Measurements from ENCODE around the gene ODF2L.
"Not testable (repeated sequence)": the region's sequence is repeated elsewhere in the genome, so short reads cannot be mapped to it uniquely, and the experiment has no call there.

The ODF2L gene

DNA sequence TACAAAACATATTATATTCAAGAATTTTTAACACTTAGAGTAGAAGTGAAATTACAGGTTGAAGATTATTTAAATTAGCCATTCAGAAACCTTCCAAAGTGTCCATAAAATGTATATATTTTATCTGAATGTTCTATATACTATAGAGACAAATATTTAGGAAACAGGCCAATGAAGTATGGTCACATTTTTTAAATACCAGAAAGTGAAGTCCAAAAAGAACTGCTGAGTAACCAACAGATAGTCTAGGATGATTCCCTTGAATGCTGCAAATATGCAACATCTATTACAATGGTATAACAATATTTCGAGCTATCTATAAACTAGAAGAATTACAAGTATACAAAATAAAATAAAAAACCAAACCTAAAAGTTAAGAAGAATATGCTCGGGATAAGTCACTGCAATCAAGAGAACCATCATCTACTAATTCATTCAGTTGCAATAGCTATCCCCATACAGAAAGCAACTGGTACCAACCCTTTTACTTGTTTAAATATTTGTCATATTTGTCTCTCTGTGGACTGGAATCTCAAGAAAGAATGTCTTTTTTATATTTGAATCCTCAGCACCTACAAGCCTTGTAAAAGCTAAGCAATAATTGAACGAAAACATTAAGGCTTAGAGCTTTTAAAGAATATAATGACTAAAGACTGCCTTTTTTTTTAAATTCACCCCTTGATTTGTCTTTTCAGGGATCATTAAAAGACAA, 8.1 kb downstream of the ODF2L start:
- DNase-seq (ENCODE audit: low spot score) = no peak

GRCh38 chr1:86382878-86383277, 13.2 kb downstream of the ODF2L start:
- no peak for DNase-seq (ENCODE audit: low spot score)

DNA sequence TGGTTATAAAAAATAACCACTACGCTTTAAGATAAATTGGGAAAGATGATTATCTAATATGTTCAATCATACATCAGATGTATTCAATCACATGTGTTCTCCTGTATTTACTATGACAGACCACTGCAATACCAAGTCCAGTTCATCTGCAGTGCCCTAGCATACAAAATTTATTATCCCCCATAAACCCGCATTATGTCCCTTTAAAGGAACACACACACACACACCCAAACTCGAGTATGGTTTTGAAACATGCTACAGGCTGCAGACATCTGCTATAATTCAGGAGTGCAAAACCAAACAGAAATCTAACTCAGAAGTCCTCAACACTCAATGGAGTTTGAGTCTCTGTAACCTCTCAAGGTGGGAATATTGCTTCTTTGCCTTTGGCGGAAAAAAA, 14.9 kb downstream of the ODF2L start:
- no peak for DNase-seq (ENCODE audit: low spot score)

DNA sequence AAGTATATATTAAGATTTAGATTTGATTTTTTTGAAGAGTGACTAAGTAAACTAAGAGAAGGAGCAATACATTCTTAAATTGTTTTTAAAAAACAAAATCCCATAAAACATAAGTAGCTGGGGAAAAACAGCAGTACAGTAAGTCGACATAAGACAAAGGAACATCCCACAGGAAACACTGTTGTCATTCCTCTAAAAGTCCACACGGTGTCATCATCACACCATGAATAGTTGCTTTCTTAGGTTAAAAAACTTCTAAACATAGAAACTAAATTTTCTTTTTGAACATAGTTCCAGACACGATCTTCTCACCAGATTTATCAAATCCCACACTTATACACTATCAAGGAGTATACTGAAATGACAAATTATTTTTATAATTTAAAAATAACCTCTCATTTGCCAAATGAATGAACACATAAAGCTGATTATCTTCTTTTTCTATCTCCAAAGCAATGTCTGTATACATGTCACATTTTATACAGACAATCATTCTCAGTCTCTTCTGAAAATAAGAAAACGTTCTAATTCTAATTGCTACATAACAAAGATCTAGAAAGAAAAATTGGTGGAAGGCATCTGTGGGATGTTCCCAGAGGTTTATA, 15.8 kb downstream of the ODF2L start:
- DNase-seq (ENCODE audit: low spot score) = peak; percentile 85

GRCh38 chr1:86378813-86379212, 17.3 kb downstream of the ODF2L start:
- no peak for DNase-seq (ENCODE audit: low spot score)

DNA sequence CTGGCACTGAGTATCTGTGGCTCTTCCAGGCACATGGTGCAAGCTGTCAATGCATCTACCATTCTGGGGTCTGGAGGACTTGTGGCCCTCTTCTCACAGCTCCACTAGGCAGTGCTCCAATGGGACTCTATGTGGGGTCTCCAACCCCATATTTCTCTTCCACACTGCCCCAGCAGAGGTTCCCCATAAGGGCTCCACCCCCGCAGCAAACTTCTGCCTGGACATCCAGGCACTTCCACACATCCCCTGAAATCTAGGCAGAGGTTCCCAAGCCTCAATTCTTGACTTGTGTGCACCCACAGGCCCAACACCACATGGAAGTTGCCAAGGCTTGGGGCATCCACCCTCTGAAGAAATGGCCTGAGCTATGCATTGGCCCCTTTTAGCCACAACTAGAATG, 18.8 kb downstream of the ODF2L start:
- DNase-seq (ENCODE audit: low spot score) = no peak

DNA sequence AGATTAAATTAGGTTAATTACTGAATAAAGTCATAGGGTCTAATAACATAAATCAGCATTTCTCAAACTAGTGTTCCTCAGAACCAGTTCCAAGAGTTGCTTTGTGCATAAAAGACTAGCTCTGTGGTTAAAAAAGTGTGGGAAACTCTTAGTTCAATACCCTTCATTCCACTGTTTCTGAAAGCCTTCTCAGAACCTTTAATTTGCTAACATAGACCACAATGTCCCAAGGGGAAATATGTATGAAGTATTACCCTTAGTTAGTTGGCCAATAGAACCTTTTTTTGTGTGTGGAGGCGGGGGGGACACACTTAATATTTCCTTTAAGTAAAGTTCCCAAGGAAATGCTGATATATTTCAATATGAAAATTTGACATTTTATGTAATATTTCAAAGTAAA, 20.4 kb downstream of the ODF2L start:
- DNase-seq (ENCODE audit: low spot score) = no peak

DNA sequence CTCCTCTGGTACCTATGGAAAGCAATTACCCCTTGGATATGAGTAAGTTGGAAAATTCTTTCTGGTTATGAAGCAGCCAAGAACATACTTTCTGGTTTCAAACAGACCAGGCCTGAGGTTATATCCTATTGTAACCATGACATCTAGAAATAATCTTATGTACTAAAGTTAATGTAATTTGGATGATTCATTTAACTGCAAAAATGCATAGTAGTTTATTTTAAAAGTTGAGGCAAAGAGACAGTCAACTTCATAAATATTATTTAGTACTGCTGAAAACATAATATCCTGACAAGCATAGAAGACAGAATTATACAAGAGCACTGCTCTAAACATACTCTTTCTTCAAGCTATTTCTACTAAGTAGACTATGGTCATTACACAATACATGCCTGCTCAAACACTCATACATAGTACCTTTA, 25.5 kb downstream of the ODF2L start:
- no peak for DNase-seq (ENCODE audit: low spot score)

GRCh38 chr1:86365896-86366295, 30.2 kb downstream of the ODF2L start:
- DNase-seq (ENCODE audit: low spot score) = no peak

GRCh38 chr1:86362807-86363206, 33.3 kb downstream of the ODF2L start:
- DNase-seq (ENCODE audit: low spot score) = no peak

DNA sequence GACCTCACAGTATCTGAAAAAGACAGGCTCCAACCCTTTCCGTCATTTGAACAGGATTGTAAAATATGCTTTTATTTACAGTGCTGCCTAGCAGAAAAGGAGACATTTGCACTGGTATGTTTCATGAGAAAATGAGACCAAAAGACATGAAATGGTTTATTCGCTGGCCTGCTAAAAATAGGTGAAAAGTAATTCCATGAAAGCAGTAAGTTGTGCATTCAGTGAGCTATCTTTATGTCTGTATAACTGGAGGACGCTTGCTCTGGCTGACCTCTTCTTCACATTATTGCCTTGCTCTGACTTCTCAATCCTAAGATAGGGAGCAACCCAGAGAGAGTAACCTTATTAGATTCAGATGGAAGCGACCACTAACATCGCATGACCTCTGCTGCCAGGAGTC, 38.3 kb downstream of the ODF2L start:
- no peak for DNase-seq (ENCODE audit: low spot score)

DNA sequence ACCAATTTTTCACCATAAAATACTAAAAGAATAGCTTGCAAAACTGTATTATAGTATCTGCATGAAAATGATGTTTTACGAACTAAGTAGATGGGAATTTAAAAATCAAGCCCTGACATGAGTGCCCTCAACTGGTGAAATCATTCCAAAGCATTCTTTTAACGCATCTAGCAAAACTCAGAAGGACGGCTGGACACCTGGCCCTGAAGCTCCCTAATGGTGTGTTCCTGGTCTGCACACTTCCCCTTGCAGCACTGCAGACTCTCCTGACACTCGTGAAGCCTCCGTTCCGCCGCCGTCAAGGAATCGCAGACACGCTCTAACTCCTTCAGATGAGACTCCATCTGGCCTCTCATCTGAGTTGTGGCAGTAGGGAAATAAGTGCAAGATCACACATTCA, 39.9 kb downstream of the ODF2L start:
- DNase-seq (ENCODE audit: low spot score) = no peak

GRCh38 chr1:86352086-86352485, 44.0 kb downstream of the ODF2L start:
- no peak for DNase-seq (ENCODE audit: low spot score)

DNA sequence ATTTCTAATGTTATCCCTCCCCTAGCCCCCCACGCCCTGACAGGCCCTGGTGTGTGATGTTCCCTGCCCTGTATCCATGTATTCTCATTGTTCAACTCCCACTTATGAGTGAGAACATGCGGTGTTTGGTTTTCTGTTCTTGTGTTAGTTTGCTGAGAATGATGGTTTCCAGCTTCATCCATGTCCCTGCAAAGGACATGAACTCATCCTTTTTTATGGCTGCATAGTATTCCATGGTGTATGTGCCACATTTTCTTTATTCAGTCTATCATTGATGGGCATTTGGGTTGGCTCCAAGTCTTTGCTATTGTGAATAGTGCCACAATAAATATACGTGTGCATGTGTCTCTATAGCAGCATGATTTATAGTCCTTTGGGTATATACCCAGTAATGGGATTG, 45.9 kb downstream of the ODF2L start:
- DNase-seq (ENCODE audit: low spot score) = not testable (repeated sequence)

DNA sequence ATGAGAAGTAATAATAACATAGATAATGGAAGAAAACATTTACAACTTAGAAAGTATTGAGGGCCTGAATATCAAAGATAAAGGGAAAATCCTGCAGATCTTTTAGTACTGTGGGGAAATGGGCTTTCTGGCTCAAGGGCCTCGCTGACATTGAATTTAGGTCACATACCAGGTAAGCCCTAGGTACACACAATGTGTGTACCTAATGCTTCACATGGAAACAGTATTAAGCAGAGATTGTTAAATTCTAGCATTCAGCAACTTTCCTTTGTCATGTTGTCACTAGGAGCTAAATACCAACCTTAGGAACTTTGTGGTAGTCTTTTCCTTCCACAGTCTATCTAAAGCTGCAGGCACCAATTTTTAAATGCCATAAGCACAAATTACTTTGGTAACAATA, 49.7 kb downstream of the ODF2L start:
- DNase-seq (ENCODE audit: low spot score) = no peak

GRCh38 chr1:86345042-86345441, 51.1 kb downstream of the ODF2L start:
- DNase-seq (ENCODE audit: low spot score) = no peak

DNA sequence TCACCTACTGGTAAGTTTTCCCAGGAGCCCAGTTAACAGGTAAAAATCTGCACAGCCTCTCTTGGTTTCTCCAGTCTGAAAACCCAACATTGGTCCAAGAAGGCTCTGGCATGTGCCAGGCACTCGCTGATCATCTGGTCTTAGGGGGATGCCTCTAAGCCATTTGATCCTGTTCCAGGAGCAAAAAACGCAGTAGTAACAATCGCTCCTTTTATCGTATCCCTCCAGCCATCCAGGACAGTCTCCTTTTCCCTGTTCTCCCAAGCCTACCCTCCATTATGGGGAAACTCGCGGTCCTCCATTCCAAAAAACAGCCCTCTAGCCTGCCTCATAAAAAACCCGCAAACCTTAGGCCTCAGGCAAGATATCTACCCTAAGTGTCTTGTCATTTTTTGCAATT, 56.2 kb downstream of the ODF2L start:
- no peak for DNase-seq (ENCODE audit: low spot score)

GRCh38 chr1:86339014-86339812, 56.9 kb downstream of the ODF2L start:
- DNase-seq (ENCODE audit: low spot score) = peak; percentile 2

DNA sequence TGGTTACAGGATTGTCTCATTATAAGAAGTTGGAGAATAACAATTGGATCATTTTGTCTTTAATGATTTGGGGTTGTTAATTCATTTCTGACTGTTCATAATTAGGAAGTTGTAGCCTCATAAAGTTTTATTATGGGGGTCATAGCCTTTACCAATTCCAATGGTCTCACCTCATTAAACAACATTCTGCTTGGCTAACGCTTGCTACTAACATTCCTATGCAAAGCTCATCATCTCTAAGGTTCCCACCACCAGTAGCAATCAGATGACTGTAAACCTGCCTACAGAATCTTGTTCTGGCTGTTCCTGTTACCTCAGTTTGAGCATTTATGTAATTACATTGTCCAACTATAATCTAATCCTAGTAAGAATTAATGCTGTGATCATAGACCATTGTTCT, 60.2 kb downstream of the ODF2L start:
- no peak for DNase-seq (ENCODE audit: low spot score)

- no peak for DNase-seq (ENCODE audit: low spot score)
Measured at GRCh38 chr1:86325264-86325663, 70.9 kb downstream of the ODF2L start.

- no peak for DNase-seq (ENCODE audit: low spot score)
Measured at GRCh38 chr1:86324130-86324822, 71.8 kb downstream of the ODF2L start.

- no peak for DNase-seq (ENCODE audit: low spot score)
Measured at GRCh38 chr1:86322241-86322640, 73.9 kb downstream of the ODF2L start.

GRCh38 chr1:86318436-86318835, 77.7 kb downstream of the ODF2L start:
- DNase-seq (ENCODE audit: low spot score) = no peak
